Ovary (tissue), 3 donors: ENCODE results near the gene PGBD4.

Experiments
- POLR2A ChIP-seq: fragments of 450-650 bp; IDR thresholded peaks from one replicate; pipeline ENCODE4 v1.6.1; 2017; ENCODE audit warnings: antibody characterized with exemption, mild to moderate bottlenecking, moderate library complexity
- TF ChIP-seq, protein P1 (sequence below), 3 donors: fragments of 450-650 bp in 2 of 3; fragments of 200-600 bp in 1 of 3; IDR thresholded peaks; one replicate each; pipeline versions ENCODE4 v1.5.1 to v1.8.0; 2016 to 2022; ENCODE audit warnings: antibody characterized with exemption in 3 of 3, mild to moderate bottlenecking in 1 of 3
- donor health status: DM: no; HTN: no; CAD: no.

DNA sequence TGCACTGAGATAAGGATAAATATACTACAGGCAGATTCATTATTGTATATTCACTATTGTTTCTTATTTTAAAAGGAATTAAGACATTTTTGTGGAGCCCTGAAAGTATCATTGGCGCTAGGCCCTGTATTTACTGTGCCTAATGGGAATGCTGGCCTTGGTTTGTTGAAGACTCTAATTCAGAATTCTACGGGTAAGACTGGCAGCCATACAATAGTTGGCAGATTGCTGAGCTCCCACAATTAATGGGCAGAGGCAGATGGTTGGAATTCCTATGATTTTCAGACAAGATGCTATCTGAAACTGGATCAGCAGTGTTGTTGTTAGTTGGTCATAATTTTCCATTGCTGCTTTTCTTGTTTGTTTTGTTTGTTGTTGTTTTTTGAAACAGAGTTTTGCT is 14.7 kb downstream of the PGBD4 start:
- TF ChIP-seq, protein P1, sequence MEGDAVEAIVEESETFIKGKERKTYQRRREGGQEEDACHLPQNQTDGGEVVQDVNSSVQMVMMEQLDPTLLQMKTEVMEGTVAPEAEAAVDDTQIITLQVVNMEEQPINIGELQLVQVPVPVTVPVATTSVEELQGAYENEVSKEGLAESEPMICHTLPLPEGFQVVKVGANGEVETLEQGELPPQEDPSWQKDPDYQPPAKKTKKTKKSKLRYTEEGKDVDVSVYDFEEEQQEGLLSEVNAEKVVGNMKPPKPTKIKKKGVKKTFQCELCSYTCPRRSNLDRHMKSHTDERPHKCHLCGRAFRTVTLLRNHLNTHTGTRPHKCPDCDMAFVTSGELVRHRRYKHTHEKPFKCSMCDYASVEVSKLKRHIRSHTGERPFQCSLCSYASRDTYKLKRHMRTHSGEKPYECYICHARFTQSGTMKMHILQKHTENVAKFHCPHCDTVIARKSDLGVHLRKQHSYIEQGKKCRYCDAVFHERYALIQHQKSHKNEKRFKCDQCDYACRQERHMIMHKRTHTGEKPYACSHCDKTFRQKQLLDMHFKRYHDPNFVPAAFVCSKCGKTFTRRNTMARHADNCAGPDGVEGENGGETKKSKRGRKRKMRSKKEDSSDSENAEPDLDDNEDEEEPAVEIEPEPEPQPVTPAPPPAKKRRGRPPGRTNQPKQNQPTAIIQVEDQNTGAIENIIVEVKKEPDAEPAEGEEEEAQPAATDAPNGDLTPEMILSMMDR (IDR thresholded peaks at IDR 0.05), result no peak
- TF ChIP-seq POLR2A, result no peak
